NCI-H345 (cell line): ENCODE results near the gene KLK6.

Experiments
- DNase-seq: peaks from one replicate; lab custom pipeline; 2025; lab: John Stamatoyannopoulos, UW

Gene KLK6

GRCh38 chr19:50969413-50969760, at the start of gene KLK6:
Gene KLK6, minus strand, starts transcription at chr19:50969591. Its CDS starts 1,487 bp downstream, at chr19:50968104.
- DNase-seq, result no peak

- DNase-seq, result no peak
These were observed 49.6 kb upstream of the KLK6 start for GRCh38 chr19:51018745-51019543.

GRCh38 chr19:51016798-51017683, 47.6 kb upstream of the KLK6 start:
- no peak for DNase-seq

GRCh38 chr19:51015691-51016267, 46.4 kb upstream of the KLK6 start:
- no peak for DNase-seq

- no peak for DNase-seq
These were observed 44.9 kb upstream of the KLK6 start for GRCh38 chr19:51014242-51014641.

GRCh38 chr19:51012661-51013190, 43.3 kb upstream of the KLK6 start:
- DNase-seq, result no peak

GRCh38 chr19:51010066-51010795, 40.8 kb upstream of the KLK6 start:
- DNase-seq, result no peak

GRCh38 chr19:51009061-51009891, 39.9 kb upstream of the KLK6 start:
- DNase-seq, result no peak

- no peak for DNase-seq
These were observed 38.1 kb upstream of the KLK6 start for GRCh38 chr19:51007488-51007887.

GRCh38 chr19:51006406-51006805, 37.0 kb upstream of the KLK6 start:
- DNase-seq, result no peak

- DNase-seq, result no peak
These were observed 35.9 kb upstream of the KLK6 start for GRCh38 chr19:51005248-51005647.

- DNase-seq, result no peak
These were observed 33.9 kb upstream of the KLK6 start for GRCh38 chr19:51003316-51003715.

- no peak for DNase-seq
These were observed 33.3 kb upstream of the KLK6 start for GRCh38 chr19:51002542-51003311.

GRCh38 chr19:51002089-51002532, 32.7 kb upstream of the KLK6 start:
- DNase-seq, result no peak

GRCh38 chr19:51001515-51001914, 32.1 kb upstream of the KLK6 start, which contains the start of gene KLK8:
Gene KLK8, minus strand, starts transcription at chr19:51001604. Its CDS starts 437 bp downstream, at chr19:51001167.
- DNase-seq, result no peak

GRCh38 chr19:51000981-51001380, 31.6 kb upstream of the KLK6 start:
- no peak for DNase-seq

GRCh38 chr19:51000426-51000825, 31.0 kb upstream of the KLK6 start:
- no peak for DNase-seq

- no peak for DNase-seq
These were observed 29.3 kb upstream of the KLK6 start for GRCh38 chr19:50998686-50999085.

- no peak for DNase-seq
These were observed 28.7 kb upstream of the KLK6 start for GRCh38 chr19:50998061-50998460.

GRCh38 chr19:50994129-50994528, 24.7 kb upstream of the KLK6 start:
- no peak for DNase-seq
